ENCODE data around the gene MTNR1A. TPM values are rescaled to one million over a fixed set of nuclear protein-coding genes. Genes with fewer than 3 reads are reported as not detected.

The MTNR1A gene
- under 1 TPM in 1 of 3 donors, not detected in 2; 0.51 TPM for polyA plus RNA-seq

- H3K27ac ChIP-seq (ENCODE audit: low read depth, low read length), result no peak within 1 kb of the TSS
- 3 to 6% (median 4%) methylated on average over 65 to 91 of the region's 91 CpGs for WGBS, 3 donors
Measured at GRCh38 chr4:186554914-186555827, at the start of gene MTNR1A. Gene MTNR1A, minus strand, starts transcription at chr4:186555567. Its CDS starts 202 bp downstream, at chr4:186555365.

GRCh38 chr4:186604124-186604807 is 48.9 kb upstream of the MTNR1A start:
- no peak overlapping the region for H3K27ac ChIP-seq (ENCODE audit: low read depth, low read length)
- 73 to 83% (median 82%) methylated on average over 7 of the region's 7 CpGs for WGBS, 3 donors

GRCh38 chr4:186602978-186603377 is 47.6 kb upstream of the MTNR1A start:
- H3K27ac ChIP-seq (ENCODE audit: low read depth, low read length), result no peak overlapping the region
- 85 to 93% (median 92%) methylated on average over 9 of the region's 9 CpGs for WGBS, 3 donors

GRCh38 chr4:186599483-186599882 is 44.1 kb upstream of the MTNR1A start:
- 92 to 93% (median 92%) methylated on average over 10 of the region's 10 CpGs for WGBS, 3 donors
- no peak overlapping the region for H3K27ac ChIP-seq (ENCODE audit: low read depth, low read length)

GRCh38 chr4:186598686-186599085 is 43.3 kb upstream of the MTNR1A start:
- WGBS, 3 donors, result 90 to 96% (median 90%) methylated on average over 7 of the region's 7 CpGs

GRCh38 chr4:186596850-186597390 is 41.6 kb upstream of the MTNR1A start:
- no peak overlapping the region for H3K27ac ChIP-seq (ENCODE audit: low read depth, low read length)
- whole genome bisulfite sequencing, 3 donors, result 93 to 97% (median 95%) methylated on average over 23 of the region's 23 CpGs

More at GRCh38 chr4:186598686-186599085, 43.3 kb upstream of the MTNR1A start:
- no peak overlapping the region for H3K27ac ChIP-seq (ENCODE audit: low read depth, low read length)

GRCh38 chr4:186596346-186596745 is 41.0 kb upstream of the MTNR1A start:
- WGBS, 3 donors, result 93 to 97% (median 96%) methylated on average over 12 of the region's 12 CpGs
- H3K27ac ChIP-seq (ENCODE audit: low read depth, low read length), result no peak overlapping the region

- 70 to 89% (median 82%) methylated on average over 7 of the region's 7 CpGs for WGBS, 3 donors
- no peak overlapping the region for H3K27ac ChIP-seq (ENCODE audit: low read depth, low read length)
Measured at GRCh38 chr4:186593587-186593973, 38.2 kb upstream of the MTNR1A start.

- WGBS, 3 donors, result 65 to 89% (median 85%) methylated on average over 13 of the region's 13 CpGs
- no peak overlapping the region for H3K27ac ChIP-seq (ENCODE audit: low read depth, low read length)
Measured at GRCh38 chr4:186592966-186593586, 37.7 kb upstream of the MTNR1A start.

GRCh38 chr4:186592445-186592844 is 37.1 kb upstream of the MTNR1A start:
- no peak overlapping the region for H3K27ac ChIP-seq (ENCODE audit: low read depth, low read length)
- 90 to 95% (median 93%) methylated on average over 8 of the region's 8 CpGs for WGBS, 3 donors

GRCh38 chr4:186591651-186592050 is 36.3 kb upstream of the MTNR1A start:
- WGBS, 3 donors, result 86 to 93% (median 91%) methylated on average over 6 of the region's 6 CpGs

GRCh38 chr4:186588503-186588902 is 33.1 kb upstream of the MTNR1A start:
- WGBS, 3 donors, result 95 to 97% (median 96%) methylated on average over 20 of the region's 20 CpGs
- no peak overlapping the region for H3K27ac ChIP-seq (ENCODE audit: low read depth, low read length)

More at GRCh38 chr4:186591651-186592050, 36.3 kb upstream of the MTNR1A start:
- H3K27ac ChIP-seq (ENCODE audit: low read depth, low read length), result no peak overlapping the region

GRCh38 chr4:186587416-186588018 is 32.1 kb upstream of the MTNR1A start:
- 26 to 32% (median 29%) methylated on average over 4 of the region's 4 CpGs for WGBS, 3 donors
- H3K27ac ChIP-seq (ENCODE audit: low read depth, low read length), result no peak overlapping the region

- no peak overlapping the region for H3K27ac ChIP-seq (ENCODE audit: low read depth, low read length)
- 58 to 75% (median 73%) methylated on average over 8 of the region's 8 CpGs for WGBS, 3 donors
Measured at GRCh38 chr4:186586205-186586604, 30.8 kb upstream of the MTNR1A start.

- WGBS, 3 donors, result 71 to 74% (median 72%) methylated on average over 6 of the region's 6 CpGs
- no peak overlapping the region for H3K27ac ChIP-seq (ENCODE audit: low read depth, low read length)
Measured at GRCh38 chr4:186584912-186585311, 29.5 kb upstream of the MTNR1A start.

- 87 to 98% (median 92%) methylated on average over 6 of the region's 6 CpGs for WGBS, 3 donors
- H3K27ac ChIP-seq (ENCODE audit: low read depth, low read length), result no peak overlapping the region
Measured at GRCh38 chr4:186581421-186581820, 26.1 kb upstream of the MTNR1A start.

- H3K27ac ChIP-seq (ENCODE audit: low read depth, low read length), result no peak overlapping the region
- WGBS, 3 donors, result 85 to 100% (median 96%) methylated on average over 1 of the region's 1 CpG
Measured at GRCh38 chr4:186580669-186581068, 25.3 kb upstream of the MTNR1A start.

All from adipose tissue (tissue), 3 donors.